OCI-LY3 (cell line): Measurements from ENCODE around the gene GRID1.
"Not testable (repeated sequence)": the region's sequence is repeated elsewhere in the genome, so short reads cannot be mapped to it uniquely, and the experiment has no call there.

Experiments used
- H2AFZ ChIP-seq: fragments of 200-600, 300-600 bp; shearing (Covaris generic); 2 replicates; pipeline ENCODE4 v1.6.0; 2014; ENCODE audit warnings: antibody characterized with exemption, low read depth, low read length
- H3K27ac ChIP-seq: fragments of 200-600, 300-600 bp; sonication (generic); 2 replicates; pipeline ENCODE4 v1.5.1; 2014; ENCODE audit warnings: mild to moderate bottlenecking, low read length, moderate library complexity, mixed read lengths
- H3K27me3 ChIP-seq: fragments of 200-600, 300-600 bp; sonication (generic); 2 replicates; pipeline ENCODE4 v1.6.1; 2014; ENCODE audit warnings: low read depth, low read length, mixed read lengths
- H3K36me3 ChIP-seq: fragments of 200-600, 300-600 bp; sonication (generic); replicated peaks from 2 replicates; pipeline ENCODE3; 2014; ENCODE audit warnings: low read depth, low read length, mixed read lengths
- H3K4me1 ChIP-seq: fragments of 300-600, 200-600 bp; sonication (generic); 2 replicates; pipeline ENCODE4 v1.6.1; 2014; ENCODE audit warnings: low read length, mixed read lengths
- H3K4me2 ChIP-seq: fragments of 200-600, 300-600 bp; sonication (generic); 2 replicates; pipeline ENCODE4 v1.6.1; 2014; ENCODE audit warnings: low read length, mixed read lengths
- H3K4me3 ChIP-seq: fragments of 300-600, 200-600 bp; sonication (generic); 2 replicates; pipeline ENCODE4 v1.5.1; 2014; ENCODE audit warnings: antibody characterized with exemption, mild to moderate bottlenecking, low read length, moderate library complexity
- H3K79me2 ChIP-seq: fragments of 300-600, 200-600 bp; shearing (Covaris generic); 2 replicates; pipeline ENCODE4 v1.6.1; 2014; ENCODE audit warnings: mild to moderate bottlenecking, low read length, mixed read lengths
- H3K9ac ChIP-seq: fragments of 300-600, 200-600 bp; shearing (Covaris generic); 2 replicates; pipeline ENCODE4 v1.6.0; 2014; ENCODE audit warnings: mild to moderate bottlenecking, low read length, moderate library complexity
- H3K9me3 ChIP-seq: fragments of 200-600, 300-600 bp; shearing (Covaris generic); 2 replicates; pipeline ENCODE4 v1.6.1; 2014; ENCODE audit warnings: low read length, mixed read lengths; ENCODE audit not compliant: insufficient read depth
- H4K20me1 ChIP-seq: fragments of 200-600, 300-600 bp; sonication (generic); 2 replicates; pipeline ENCODE4 v1.6.1; 2016; ENCODE audit warnings: low read length, mixed read lengths; ENCODE audit not compliant: insufficient read depth
- EZH2phosphoT487 ChIP-seq: fragments of 200-600 bp; shearing (Covaris generic); IDR thresholded peaks from 2 replicates; pipeline ENCODE4 v1.6.1; 2018; ENCODE audit warnings: antibody characterized with exemption, mixed run types, low read depth
- TF ChIP-seq, protein P1 (sequence below): fragments of 200-600, 300-600 bp; sonication (generic); IDR thresholded peaks from 2 replicates; pipeline ENCODE4 v1.5.1; 2014; ENCODE audit warnings: antibody characterized with exemption, low read length, low read depth

The GRID1 gene

DNA sequence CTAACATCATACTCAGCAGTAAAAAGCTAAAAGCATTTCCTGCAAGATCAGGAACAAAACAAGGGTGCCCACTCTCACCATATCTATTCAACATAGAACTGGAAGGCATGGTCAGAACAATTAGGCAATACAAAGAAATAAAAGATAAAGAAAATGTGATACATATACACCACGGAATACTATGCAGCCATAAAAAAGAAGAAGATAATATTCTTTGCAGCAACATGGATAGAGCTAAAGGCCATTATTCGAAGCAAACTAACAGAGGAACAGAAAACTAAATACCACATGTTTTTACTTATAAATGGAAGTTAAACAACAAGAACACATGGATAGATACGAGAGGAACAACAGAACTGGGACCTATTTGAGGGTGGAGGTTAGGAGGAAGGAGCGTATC is 652.7 kb downstream of the GRID1 start:
- TF ChIP-seq, protein P1, sequence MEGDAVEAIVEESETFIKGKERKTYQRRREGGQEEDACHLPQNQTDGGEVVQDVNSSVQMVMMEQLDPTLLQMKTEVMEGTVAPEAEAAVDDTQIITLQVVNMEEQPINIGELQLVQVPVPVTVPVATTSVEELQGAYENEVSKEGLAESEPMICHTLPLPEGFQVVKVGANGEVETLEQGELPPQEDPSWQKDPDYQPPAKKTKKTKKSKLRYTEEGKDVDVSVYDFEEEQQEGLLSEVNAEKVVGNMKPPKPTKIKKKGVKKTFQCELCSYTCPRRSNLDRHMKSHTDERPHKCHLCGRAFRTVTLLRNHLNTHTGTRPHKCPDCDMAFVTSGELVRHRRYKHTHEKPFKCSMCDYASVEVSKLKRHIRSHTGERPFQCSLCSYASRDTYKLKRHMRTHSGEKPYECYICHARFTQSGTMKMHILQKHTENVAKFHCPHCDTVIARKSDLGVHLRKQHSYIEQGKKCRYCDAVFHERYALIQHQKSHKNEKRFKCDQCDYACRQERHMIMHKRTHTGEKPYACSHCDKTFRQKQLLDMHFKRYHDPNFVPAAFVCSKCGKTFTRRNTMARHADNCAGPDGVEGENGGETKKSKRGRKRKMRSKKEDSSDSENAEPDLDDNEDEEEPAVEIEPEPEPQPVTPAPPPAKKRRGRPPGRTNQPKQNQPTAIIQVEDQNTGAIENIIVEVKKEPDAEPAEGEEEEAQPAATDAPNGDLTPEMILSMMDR = no peak
- no peak for TF ChIP-seq EZH2phosphoT487
- no peaks in the 10 kb centered on the region for H3K79me2 ChIP-seq
- H3K4me3 ChIP-seq = no peak overlapping the region
- H3K27me3 ChIP-seq = no peaks in the 10 kb centered on the region
- H4K20me1 ChIP-seq = no peaks in the 10 kb centered on the region
- H3K9me3 ChIP-seq = no peaks in the 10 kb centered on the region
- H3K27ac ChIP-seq = no peak overlapping the region
- no peaks in the 10 kb centered on the region for H3K4me1 ChIP-seq
- no peaks in the 10 kb centered on the region for H3K36me3 ChIP-seq
- no peak overlapping the region for H3K9ac ChIP-seq
- no peak overlapping the region for H3K4me2 ChIP-seq
- H2AFZ ChIP-seq = no peak overlapping the region

DNA sequence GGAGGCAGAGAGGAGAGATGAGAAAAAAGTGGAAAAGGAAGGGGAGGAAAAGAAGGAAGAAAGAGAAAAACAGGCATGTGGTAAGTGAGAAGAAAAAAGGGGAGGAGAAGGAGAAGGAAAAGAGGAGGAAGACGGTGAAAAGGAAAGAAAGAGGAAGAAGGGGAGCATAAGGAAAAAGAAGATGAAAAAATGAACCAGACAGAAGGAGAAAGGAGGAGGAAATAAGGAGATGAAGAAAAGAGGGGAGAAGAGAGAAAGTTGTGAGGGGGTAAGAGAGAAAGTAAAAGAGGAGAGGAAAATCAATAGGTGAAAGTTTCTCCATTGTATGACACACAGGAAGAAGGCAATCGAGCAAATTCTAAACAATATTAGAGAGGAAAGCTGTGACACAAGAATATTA is 663.8 kb downstream of the GRID1 start:
- Histone ChIP-seq H3K9ac (no peak overlapping the region), H3K4me3 (no peak overlapping the region), H3K4me1 (no peaks in the 10 kb centered on the region), H3K79me2 (no peaks in the 10 kb centered on the region), H2AFZ (no peak overlapping the region), H3K27me3 (no peaks in the 10 kb centered on the region), H3K9me3 (no peaks in the 10 kb centered on the region), H4K20me1 (no peaks in the 10 kb centered on the region), H3K4me2 (no peak overlapping the region), H3K27ac (no peak overlapping the region), H3K36me3 (no peaks in the 10 kb centered on the region)
- TF ChIP-seq, protein P1 = no peak
- no peak for TF ChIP-seq EZH2phosphoT487

DNA sequence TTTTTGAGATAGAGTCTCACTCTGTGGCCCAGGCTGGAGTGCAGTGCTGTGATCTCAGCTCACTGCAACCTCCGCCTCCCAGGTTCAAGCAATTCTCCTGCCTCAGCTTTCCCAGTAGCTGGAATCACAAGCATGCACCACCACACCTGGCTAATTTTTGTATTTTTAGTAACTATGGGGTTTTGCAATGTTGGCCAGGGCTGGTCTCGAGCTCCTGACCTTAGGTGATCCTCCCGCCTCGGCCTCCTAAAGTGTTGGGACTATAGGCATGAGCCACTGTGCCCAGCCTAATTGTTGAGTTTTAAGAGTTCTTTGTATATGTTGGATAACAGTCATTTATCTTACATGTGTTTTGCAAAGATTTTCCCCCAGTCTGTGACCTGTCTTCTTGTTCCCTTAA is 667.5 kb downstream of the GRID1 start:
- H3K4me3 ChIP-seq, H3K36me3 ChIP-seq, H2AFZ ChIP-seq, H3K4me1 ChIP-seq, H4K20me1 ChIP-seq, H3K9ac ChIP-seq, H3K79me2 ChIP-seq, H3K27me3 ChIP-seq, H3K4me2 ChIP-seq, H3K9me3 ChIP-seq, H3K27ac ChIP-seq: not testable (repeated sequence)

DNA sequence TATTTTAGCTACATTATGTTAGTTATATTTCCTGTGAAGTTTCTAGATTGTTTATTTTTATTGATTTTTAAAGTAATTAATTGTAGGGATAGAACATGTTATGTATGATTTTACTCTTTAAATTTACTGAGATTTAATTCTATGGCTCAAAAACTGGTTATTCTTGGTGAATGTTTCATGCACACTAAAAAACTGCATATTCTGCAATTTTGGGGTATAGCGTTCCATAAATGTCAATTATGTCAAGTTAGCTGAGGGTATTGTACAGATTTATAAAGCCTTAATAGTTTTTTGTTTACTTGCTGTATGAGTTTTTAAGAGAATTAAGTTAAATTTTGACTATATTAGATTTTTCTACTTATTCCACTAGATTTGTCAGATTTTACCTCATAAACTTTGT is 669.7 kb downstream of the GRID1 start:
- H3K9me3 ChIP-seq = no peaks in the 10 kb centered on the region
- H3K79me2 ChIP-seq = no peaks in the 10 kb centered on the region
- H3K4me2 ChIP-seq = no peak overlapping the region
- no peaks in the 10 kb centered on the region for H3K27me3 ChIP-seq
- no peaks in the 10 kb centered on the region for H3K4me1 ChIP-seq
- no peak overlapping the region for H3K9ac ChIP-seq
- H3K27ac ChIP-seq = no peak overlapping the region
- H3K36me3 ChIP-seq = no peaks in the 10 kb centered on the region
- no peaks in the 10 kb centered on the region for H4K20me1 ChIP-seq
- H2AFZ ChIP-seq = no peak overlapping the region
- TF ChIP-seq, protein P1 = no peak
- no peak for TF ChIP-seq EZH2phosphoT487
- H3K4me3 ChIP-seq = no peak overlapping the region

DNA sequence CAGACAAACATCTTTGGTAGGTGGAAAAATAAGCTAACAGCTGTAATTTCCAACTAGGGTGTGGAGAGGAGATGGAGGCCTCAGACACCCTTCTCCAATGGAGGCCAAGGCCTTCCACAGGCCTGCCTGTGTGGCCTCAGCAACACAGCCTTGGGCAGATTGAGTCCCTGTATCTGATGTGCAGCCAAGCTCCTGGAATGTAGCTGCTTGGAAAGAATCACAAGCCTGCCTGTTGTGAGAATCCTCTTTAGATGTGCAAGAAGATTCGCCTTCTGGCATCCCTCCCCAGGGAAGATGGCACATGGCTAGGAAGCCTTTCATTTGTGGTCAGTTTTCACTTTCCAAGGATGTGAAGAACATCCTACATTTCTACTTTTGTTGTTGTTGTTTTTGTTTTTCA is 684.0 kb downstream of the GRID1 start:
- Histone ChIP-seq H2AFZ (no peak overlapping the region), H3K9me3 (no peaks in the 10 kb centered on the region), H3K4me2 (no peak overlapping the region), H3K27me3 (no peaks in the 10 kb centered on the region), H3K9ac (no peak overlapping the region), H3K4me1 (peaks cover 4% of the 10 kb centered on the region; the same call in 1 of the 2 replicates), H3K36me3 (no peaks in the 10 kb centered on the region), H3K4me3 (no peak overlapping the region), H3K79me2 (no peaks in the 10 kb centered on the region), H4K20me1 (no peaks in the 10 kb centered on the region), H3K27ac (no peak overlapping the region)
- no peak for TF ChIP-seq EZH2phosphoT487
- TF ChIP-seq, protein P1 = no peak
